OCI-LY7 (cell line): Measurements from ENCODE around the gene ERI3. TPM values are rescaled to one million over a fixed set of nuclear protein-coding genes. Genes with fewer than 3 reads are reported as not detected.

Source experiments
- BruUV-seq: library from RNA; stranded (reverse); fragments of 400-500 nt; replicated peaks from 2 replicates; lab custom pipeline; 2021; lab: Mats Ljungman, UMichigan
- CTCF ChIA-PET: fragments of 300-600 bp; sonication (Branson Sonifier 250); formaldehyde crosslinking; loops from one replicate; lab custom pipeline; 2022; ENCODE audit warnings: antibody characterized with exemption; ENCODE audit not compliant: unreplicated experiment; lab: Charles Lee
- POLR2A ChIA-PET: fragments of 300-600 bp; sonication (Branson Sonifier 250); formaldehyde crosslinking; loops from one replicate; lab custom pipeline; 2022; ENCODE audit warnings: antibody characterized with exemption; lab: Charles Lee
- DNase-seq: peaks from one replicate; pipeline ENCODE4 v3.0.0-alpha.2; 2015; ENCODE audit warnings: low spot score
- H2AFZ ChIP-seq: fragments of 200-600 bp; sonication (generic), shearing (Covaris generic); 2 replicates; pipeline ENCODE4 v1.6.1; 2014; ENCODE audit warnings: mild to moderate bottlenecking, antibody characterized with exemption, low read length, moderate library complexity
- H3K27ac ChIP-seq: fragments of 200-600 bp; sonication (generic); 2 replicates; pipeline ENCODE4 v1.5.1; 2014; ENCODE audit warnings: mixed run types, low read depth, mild to moderate bottlenecking, moderate library complexity, low read length, inconsistent platforms; ENCODE audit not compliant: poor library complexity, severe bottlenecking
- H3K36me3 ChIP-seq: fragments of 200-600 bp; sonication (generic); 2 replicates; pipeline ENCODE4 v1.6.1; 2014; ENCODE audit warnings: mild to moderate bottlenecking, antibody characterized with exemption, low read length, moderate library complexity, mixed read lengths; ENCODE audit not compliant: insufficient read depth
- H3K4me1 ChIP-seq: fragments of 200-600 bp; sonication (generic); 2 replicates; pipeline ENCODE4 v1.5.1; 2014; ENCODE audit warnings: mild to moderate bottlenecking, low read length; ENCODE audit not compliant: insufficient read depth, poor library complexity, severe bottlenecking
- H3K4me2 ChIP-seq: fragments of 200-600 bp; sonication (generic); 2 replicates; pipeline ENCODE4 v1.6.1; 2014; ENCODE audit warnings: mild to moderate bottlenecking, low read length
- H3K4me3 ChIP-seq: fragments of 200-600 bp; sonication (generic); 2 replicates; pipeline ENCODE4 v1.5.1; 2014; ENCODE audit warnings: mild to moderate bottlenecking, low read depth, low read length; ENCODE audit not compliant: poor library complexity, severe bottlenecking
- H3K79me2 ChIP-seq: fragments of 200-600 bp; sonication (generic); 2 replicates; pipeline ENCODE4 v1.6.1; 2016; ENCODE audit warnings: low read depth, mild to moderate bottlenecking, low read length, moderate library complexity, mixed read lengths; ENCODE audit not compliant: insufficient read depth
- H3K9me2 ChIP-seq: fragments of 200-600 bp; sonication (generic); 2 replicates; pipeline ENCODE4 v1.6.1; 2016; ENCODE audit warnings: mild to moderate bottlenecking, low read length, mixed read lengths; ENCODE audit not compliant: insufficient read depth
- H3K9me3 ChIP-seq: fragments of 200-600 bp; sonication (generic); 2 replicates; pipeline ENCODE4 v1.6.1; 2014; ENCODE audit warnings: mild to moderate bottlenecking, mixed run types, low read length, mixed read lengths
- H4K20me1 ChIP-seq: fragments of 200-600 bp; sonication (generic); 2 replicates; pipeline ENCODE4 v1.6.1; 2014; ENCODE audit warnings: mild to moderate bottlenecking, antibody characterized with exemption, low read length, moderate library complexity, mixed read lengths; ENCODE audit not compliant: insufficient read depth
- EZH2phosphoT487 ChIP-seq: fragments of 200-600 bp; sonication (generic); IDR thresholded peaks from 2 replicates; pipeline ENCODE4 v1.6.1; 2018; ENCODE audit warnings: low read depth, borderline replicate concordance, mild to moderate bottlenecking, mixed run types, antibody characterized with exemption, low read length, moderate library complexity, mixed read lengths
- intact Hi-C: fragments of 100-400 bp; cut with micrococcal nuclease; formaldehyde crosslinking; loops from one replicate; pipeline ENCODE4 v1.10.0; 2022; ENCODE audit not compliant: unreplicated experiment
- total RNA-seq, 2 experiments: library from RNA; depleted of rRNA in 1 of 2; stranded (reverse); fragments of >200 nt in 1 of 2; shearing (Covaris generic) in 1 of 2; gene quantifications; 2 replicates each; pipeline ENCODE4 v1.2.3, GENCODE V29; 2014 to 2022
- TF ChIP-seq, protein P1 (sequence below): fragments of 200-600 bp; sonication (generic); conservative IDR thresholded peaks from 2 replicates; pipeline ENCODE4 v1.5.1; 2014; ENCODE audit warnings: mild to moderate bottlenecking, antibody characterized with exemption, low read length, moderate library complexity, mixed read lengths

The ERI3 gene
- total RNA-seq, 2 experiments from 2014 or later: 46.5 to 47.4 TPM

DNA sequence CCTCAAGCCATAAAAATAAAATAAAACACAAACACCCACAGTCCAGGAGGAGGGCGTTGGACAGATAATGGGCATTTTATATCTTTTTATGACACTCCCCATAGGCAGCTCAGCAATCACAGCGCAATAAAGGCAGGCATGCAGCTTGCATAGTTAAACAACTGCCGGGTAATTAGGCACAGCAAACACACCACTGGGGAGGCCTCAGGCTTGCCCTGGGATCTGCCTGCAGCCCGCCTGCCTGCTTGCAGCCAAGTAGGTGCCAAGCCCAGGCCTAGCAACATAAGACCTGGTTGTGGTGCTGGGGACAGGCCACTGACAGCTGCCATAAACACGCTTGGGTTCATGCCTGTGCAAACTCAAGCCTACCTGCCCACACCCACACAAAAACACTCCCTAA, 87.6 kb downstream of the ERI3 start:
- Histone ChIP-seq H3K79me2 (no peaks in the 10 kb centered on the region), H3K36me3 (no peaks in the 10 kb centered on the region), H3K4me2 (no peak overlapping the region), H4K20me1 (no peaks in the 10 kb centered on the region), H3K9me2 (no peaks in the 10 kb centered on the region), H2AFZ (no peak overlapping the region), H3K4me3 (no peak overlapping the region), H3K4me1 (no peaks in the 10 kb centered on the region), H3K27ac (no peak overlapping the region), H3K9me3 (no peaks in the 10 kb centered on the region)
- BruUV-seq: no TSS peak
- POLR2A ChIA-PET: interaction anchor here (0.7 kb wide), 1 partner anchor 12 kb away, joined by 3 read pairs; no protein-coding TSS in a partner anchor
- TF ChIP-seq, protein P1, sequence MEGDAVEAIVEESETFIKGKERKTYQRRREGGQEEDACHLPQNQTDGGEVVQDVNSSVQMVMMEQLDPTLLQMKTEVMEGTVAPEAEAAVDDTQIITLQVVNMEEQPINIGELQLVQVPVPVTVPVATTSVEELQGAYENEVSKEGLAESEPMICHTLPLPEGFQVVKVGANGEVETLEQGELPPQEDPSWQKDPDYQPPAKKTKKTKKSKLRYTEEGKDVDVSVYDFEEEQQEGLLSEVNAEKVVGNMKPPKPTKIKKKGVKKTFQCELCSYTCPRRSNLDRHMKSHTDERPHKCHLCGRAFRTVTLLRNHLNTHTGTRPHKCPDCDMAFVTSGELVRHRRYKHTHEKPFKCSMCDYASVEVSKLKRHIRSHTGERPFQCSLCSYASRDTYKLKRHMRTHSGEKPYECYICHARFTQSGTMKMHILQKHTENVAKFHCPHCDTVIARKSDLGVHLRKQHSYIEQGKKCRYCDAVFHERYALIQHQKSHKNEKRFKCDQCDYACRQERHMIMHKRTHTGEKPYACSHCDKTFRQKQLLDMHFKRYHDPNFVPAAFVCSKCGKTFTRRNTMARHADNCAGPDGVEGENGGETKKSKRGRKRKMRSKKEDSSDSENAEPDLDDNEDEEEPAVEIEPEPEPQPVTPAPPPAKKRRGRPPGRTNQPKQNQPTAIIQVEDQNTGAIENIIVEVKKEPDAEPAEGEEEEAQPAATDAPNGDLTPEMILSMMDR: no peak
- no peak for TF ChIP-seq EZH2phosphoT487
- CTCF ChIA-PET: no interaction called here
- no peak for DNase-seq
- intact Hi-C loops: no loop called here

DNA sequence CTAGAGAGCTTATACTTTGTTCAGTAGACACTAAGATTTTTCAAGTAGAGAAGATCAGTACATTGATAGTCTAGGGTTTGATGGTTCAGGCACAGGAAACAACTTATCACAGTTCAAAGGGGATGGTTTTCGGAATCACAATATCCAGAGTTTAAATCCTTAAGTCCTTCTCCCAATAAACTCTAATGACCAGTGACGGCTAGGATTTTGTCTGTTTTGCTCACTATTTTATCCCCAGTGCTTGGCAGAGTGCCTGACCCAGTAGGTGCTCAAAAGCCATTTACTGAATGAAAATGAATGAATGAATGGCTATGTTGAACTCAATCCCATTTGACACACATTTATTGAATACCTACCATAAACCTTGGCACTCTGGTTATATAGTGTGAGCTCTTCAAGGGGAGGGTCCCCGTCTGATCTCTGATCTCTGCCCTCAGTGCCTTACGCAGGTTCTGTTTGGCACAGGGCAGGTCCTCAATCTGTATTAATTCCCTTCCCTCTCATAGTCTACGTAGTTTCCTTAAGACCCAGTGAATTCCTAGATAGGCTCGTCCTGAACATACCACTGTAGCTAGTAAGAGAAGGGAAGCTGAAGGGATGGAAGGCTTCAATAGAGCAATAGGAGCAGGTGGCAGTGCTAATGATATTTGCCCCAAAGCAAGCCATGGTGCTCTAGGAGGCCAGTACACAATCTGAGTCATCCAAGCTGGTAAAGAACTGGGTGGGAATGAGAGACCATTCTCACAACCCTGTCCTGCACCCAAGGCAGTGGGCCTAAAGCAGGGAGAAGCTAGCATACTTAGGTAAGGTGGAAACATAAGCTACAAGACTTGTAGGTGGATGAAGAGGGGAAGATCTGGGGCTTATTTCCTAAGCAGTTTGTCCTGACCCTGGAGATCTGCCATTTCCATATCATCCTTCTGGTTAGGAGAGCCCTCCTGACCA, 88.4 kb downstream of the ERI3 start:
- intact Hi-C loops: no loop called here
- no peak overlapping the region for H3K4me3 ChIP-seq
- no peaks in the 10 kb centered on the region for H3K4me1 ChIP-seq
- no peaks in the 10 kb centered on the region for H3K9me2 ChIP-seq
- no peaks in the 10 kb centered on the region for H4K20me1 ChIP-seq
- no peaks in the 10 kb centered on the region for H3K9me3 ChIP-seq
- H2AFZ ChIP-seq: no peak overlapping the region
- no TSS peak for BruUV-seq
- no peak for TF ChIP-seq EZH2phosphoT487
- TF ChIP-seq, protein P1: no peak
- ChIA-PET CTCF (no interaction called here), POLR2A (interaction anchor here (0.7 kb wide), 1 partner anchor 11 kb away, joined by 3 read pairs; no protein-coding TSS in a partner anchor)
- H3K27ac ChIP-seq: no peak overlapping the region
- no peak overlapping the region for H3K4me2 ChIP-seq
- no peak for DNase-seq
- no peaks in the 10 kb centered on the region for H3K79me2 ChIP-seq
- no peaks in the 10 kb centered on the region for H3K36me3 ChIP-seq
